ENCODE results near the gene FAM241A.

DNA sequence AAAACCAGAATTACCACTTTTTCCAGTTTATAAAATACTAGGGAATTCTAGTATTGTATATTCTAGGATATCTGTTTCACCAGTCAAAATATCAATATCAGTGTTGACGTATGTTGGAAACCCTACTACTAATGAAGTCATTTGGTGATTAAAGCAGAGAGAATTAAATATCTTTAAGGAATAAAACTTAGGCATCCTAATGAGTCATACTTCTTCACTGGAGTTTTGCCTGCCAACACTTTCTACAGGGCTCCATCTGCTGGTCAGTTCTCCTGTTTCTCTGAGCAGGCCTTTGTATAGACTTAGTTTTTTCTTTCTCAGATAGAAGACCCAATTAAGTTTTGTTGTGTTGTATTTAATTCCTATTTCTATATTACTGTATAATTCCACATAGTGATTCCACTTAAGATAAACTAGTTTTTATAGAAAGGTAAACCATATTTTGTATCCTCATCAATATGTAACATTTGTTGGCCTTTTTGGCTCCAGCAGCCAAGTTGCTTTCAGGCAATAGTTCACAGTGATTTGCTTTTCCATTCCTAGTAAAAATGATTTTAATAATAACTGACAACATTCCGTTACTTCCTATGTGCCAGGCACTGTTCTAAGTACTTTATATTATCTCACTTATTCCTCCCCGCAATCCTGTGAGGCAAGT is 89.8 kb downstream of the FAM241A start:
- TF ChIP-seq ZFP30 (CRISPR knock-in tag; IDR thresholded peaks at IDR 0.05) (no peak), ISL1 (CRISPR knock-in tag; IDR thresholded peaks at IDR 0.05) (no peak), ARNTL (CRISPR knock-in tag; IDR thresholded peaks at IDR 0.05; ENCODE audit: borderline replicate concordance, low read depth) (no peak), ZFP3 (CRISPR knock-in tag; IDR thresholded peaks at IDR 0.05) (no peak), TCF4 (CRISPR knock-in tag; IDR thresholded peaks at IDR 0.05; ENCODE audit: borderline replicate concordance) (no peak), TOX (CRISPR knock-in tag; IDR thresholded peaks at IDR 0.05; ENCODE audit: borderline replicate concordance) (no peak), ZNF565 (CRISPR knock-in tag; conservative IDR thresholded peaks at IDR 0.05; ENCODE audit: low read depth) (no peak), CSDC2 (CRISPR knock-in tag; IDR thresholded peaks at IDR 0.05) (no peak), ZC3H10 (CRISPR knock-in tag; IDR thresholded peaks at IDR 0.05) (no peak)
- TF ChIP-seq, protein P1, sequence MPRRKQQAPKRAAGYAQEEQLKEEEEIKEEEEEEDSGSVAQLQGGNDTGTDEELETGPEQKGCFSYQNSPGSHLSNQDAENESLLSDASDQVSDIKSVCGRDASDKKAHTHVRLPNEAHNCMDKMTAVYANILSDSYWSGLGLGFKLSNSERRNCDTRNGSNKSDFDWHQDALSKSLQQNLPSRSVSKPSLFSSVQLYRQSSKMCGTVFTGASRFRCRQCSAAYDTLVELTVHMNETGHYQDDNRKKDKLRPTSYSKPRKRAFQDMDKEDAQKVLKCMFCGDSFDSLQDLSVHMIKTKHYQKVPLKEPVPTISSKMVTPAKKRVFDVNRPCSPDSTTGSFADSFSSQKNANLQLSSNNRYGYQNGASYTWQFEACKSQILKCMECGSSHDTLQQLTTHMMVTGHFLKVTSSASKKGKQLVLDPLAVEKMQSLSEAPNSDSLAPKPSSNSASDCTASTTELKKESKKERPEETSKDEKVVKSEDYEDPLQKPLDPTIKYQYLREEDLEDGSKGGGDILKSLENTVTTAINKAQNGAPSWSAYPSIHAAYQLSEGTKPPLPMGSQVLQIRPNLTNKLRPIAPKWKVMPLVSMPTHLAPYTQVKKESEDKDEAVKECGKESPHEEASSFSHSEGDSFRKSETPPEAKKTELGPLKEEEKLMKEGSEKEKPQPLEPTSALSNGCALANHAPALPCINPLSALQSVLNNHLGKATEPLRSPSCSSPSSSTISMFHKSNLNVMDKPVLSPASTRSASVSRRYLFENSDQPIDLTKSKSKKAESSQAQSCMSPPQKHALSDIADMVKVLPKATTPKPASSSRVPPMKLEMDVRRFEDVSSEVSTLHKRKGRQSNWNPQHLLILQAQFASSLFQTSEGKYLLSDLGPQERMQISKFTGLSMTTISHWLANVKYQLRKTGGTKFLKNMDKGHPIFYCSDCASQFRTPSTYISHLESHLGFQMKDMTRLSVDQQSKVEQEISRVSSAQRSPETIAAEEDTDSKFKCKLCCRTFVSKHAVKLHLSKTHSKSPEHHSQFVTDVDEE (CRISPR knock-in tag; IDR thresholded peaks at IDR 0.05) = no peak
- TF ChIP-seq, protein P2, sequence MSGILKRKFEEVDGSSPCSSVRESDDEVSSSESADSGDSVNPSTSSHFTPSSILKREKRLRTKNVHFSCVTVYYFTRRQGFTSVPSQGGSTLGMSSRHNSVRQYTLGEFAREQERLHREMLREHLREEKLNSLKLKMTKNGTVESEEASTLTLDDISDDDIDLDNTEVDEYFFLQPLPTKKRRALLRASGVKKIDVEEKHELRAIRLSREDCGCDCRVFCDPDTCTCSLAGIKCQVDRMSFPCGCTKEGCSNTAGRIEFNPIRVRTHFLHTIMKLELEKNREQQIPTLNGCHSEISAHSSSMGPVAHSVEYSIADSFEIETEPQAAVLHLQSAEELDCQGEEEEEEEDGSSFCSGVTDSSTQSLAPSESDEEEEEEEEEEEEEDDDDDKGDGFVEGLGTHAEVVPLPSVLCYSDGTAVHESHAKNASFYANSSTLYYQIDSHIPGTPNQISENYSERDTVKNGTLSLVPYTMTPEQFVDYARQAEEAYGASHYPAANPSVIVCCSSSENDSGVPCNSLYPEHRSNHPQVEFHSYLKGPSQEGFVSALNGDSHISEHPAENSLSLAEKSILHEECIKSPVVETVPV (CRISPR knock-in tag; IDR thresholded peaks at IDR 0.05) = no peak
- TF ChIP-seq, protein P3, sequence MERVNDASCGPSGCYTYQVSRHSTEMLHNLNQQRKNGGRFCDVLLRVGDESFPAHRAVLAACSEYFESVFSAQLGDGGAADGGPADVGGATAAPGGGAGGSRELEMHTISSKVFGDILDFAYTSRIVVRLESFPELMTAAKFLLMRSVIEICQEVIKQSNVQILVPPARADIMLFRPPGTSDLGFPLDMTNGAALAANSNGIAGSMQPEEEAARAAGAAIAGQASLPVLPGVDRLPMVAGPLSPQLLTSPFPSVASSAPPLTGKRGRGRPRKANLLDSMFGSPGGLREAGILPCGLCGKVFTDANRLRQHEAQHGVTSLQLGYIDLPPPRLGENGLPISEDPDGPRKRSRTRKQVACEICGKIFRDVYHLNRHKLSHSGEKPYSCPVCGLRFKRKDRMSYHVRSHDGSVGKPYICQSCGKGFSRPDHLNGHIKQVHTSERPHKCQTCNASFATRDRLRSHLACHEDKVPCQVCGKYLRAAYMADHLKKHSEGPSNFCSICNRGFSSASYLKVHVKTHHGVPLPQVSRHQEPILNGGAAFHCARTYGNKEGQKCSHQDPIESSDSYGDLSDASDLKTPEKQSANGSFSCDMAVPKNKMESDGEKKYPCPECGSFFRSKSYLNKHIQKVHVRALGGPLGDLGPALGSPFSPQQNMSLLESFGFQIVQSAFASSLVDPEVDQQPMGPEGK (CRISPR knock-in tag; IDR thresholded peaks at IDR 0.05; ENCODE audit: borderline replicate concordance) = no peak

Data from SK-N-SH treated with all-trans-retinoic acid at 6 μM for 48 hours (cell line).